NCI-H1092 (cell line): Measurements from ENCODE around the gene BSDC1.

Experiments
- DNase-seq: peaks from one replicate; lab custom pipeline; 2025; lab: John Stamatoyannopoulos, UW

Gene BSDC1

DNA sequence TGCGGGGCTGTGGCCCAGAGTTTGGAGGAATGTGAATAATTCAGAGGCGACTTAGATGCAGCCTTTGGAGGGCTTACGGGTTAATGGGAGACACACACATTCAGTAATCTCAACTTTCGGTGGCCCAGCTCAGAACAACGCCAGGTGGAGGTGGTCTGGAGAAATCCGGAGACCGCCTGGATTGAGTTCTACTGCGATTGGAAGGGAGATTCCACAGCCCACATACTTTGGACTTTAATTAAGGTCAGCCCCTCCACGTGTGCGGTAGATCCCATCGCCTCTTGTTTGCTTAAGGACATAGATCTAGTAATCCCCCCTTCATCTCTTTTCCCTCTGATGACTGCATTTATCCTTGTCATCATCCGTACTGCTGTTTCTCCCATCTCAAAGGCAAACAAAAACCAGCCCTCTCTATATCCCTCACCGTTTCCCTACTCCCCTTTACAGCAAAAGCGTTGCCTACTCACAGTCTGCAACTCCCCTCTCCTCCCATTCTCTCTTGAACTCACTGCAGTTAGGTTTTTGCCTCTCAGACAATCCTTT, 720 bp upstream of the BSDC1 start:
- peak; percentile 33 for DNase-seq

DNA sequence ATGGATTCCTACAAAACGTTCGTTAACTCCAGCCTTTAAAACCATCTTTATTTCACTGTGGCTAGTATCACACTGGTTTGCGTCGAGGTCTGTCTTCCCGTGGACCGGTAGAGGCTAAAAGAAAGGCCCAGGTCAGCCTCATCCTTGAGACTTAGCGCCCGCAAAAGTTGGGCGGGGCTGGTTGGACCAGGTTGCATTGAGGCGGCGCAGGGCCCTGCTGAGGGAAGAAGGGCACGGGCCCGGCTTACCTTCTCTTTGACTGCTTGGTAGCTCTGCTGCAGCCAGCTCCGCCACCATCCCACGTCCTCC, 455 bp downstream of the BSDC1 start:
- no peak for DNase-seq

- no peak for DNase-seq
Measured at GRCh38 chr1:32393136-32393535, 1.1 kb downstream of the BSDC1 start.

- no peak for DNase-seq
Measured at GRCh38 chr1:32392325-32392724, 1.9 kb downstream of the BSDC1 start.

GRCh38 chr1:32390904-32391870, 3.1 kb downstream of the BSDC1 start:
- DNase-seq, result no peak

DNA sequence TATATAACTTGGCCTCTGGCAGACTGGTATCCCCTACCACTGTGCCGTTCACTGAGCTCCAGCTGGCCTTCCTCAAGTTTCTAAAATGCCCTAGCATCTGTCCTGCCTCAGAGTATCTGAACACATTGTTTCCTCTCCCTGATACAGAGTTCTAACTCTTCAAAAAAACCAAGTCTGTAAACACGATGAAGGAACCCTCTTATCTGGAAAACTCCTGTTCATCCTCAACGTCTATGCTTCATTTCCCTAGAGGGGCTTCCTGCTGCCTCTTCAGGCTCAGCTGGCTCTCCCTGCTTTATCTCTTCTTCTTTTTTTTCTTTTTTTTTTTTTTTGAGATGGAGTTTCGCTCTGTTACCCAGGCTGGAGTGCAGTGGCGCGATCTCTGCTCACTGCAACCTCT, 5.6 kb downstream of the BSDC1 start:
- DNase-seq, result no peak

DNA sequence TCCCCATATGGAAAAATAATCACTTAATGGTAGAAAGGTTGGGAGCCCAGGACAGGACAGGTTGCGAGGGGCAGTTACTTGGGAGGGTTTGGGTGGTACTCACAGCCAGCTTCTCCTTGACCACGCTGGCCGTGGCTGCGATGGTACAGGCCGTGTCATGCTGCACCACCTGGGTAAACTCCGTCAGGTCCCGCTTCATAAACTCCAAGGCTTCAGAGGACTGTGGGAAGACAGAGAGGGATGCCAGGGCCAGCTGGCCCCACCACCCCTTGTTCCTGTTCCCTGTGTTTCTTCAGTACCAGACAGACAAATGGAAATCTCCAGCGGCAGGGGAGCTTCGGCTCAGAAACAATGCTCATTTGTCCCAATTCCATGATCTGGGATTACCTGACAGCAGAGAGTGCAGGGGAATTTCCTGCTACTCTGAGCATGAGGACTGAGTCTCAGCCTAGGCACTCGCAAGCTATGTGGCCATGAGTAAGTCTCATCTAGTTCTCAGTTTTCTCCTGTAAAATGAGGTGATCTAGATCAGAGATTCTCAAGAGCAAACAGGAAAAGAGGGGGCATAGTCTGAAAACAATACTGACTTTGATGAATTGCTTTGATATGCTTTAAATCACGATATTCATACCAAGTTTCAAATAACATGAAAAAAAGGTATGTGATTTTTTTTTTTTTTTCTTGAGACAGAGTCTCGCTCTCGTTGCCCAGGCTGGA, 7.4 kb downstream of the BSDC1 start:
- no peak for DNase-seq

DNA sequence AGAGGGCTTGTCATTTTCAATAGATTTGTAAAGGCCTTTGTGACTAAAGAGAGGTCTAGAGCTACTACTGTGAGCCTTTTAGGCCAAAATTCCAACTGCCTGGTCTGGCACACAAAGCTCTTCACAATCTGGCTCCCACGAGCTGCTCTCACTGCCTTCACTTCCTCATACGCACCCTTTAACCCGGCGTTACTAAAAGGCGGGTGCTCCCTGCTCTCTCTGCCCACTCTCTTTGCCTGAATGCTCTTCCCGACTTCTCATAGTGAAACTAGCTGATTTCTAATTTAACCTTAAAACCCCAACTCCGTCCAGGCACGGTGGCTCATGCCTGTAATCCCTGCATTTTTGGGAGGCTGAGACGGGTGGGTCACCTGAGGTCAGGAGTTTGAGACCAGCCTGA, 14.2 kb downstream of the BSDC1 start:
- DNase-seq, result no peak

DNA sequence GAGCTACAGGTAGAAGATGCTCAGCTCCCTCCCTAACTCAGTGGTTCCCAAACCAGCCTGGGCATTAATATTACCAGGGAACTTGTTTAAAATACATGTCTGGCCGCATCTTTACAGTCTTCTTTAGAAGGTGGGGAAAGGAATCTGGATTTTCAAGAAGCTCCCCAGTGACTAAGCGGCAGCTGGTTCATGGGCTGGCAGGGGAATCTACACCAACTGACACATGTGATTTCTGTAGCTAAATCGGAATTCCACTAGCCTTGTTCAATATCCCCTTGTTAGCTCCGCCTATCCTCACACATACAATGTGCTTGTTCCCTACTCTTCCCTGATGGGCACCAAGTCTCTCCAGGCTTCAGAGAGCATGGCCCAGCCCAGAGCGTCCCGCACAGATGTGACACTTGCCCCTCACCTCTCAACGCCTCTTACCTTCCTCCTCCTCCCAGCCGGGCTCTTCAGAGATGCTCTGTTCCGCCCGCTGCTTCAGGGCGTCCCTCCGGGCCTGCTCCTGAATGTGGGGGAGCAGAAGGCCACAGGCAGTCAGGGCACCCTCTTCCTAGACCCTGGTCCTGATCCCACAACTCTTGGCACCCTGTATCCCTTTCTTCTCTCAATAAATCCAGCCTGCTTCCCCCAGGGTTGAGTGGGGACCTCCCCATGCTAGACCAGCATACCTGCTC, 16.6 kb downstream of the BSDC1 start:
- DNase-seq, result no peak

DNA sequence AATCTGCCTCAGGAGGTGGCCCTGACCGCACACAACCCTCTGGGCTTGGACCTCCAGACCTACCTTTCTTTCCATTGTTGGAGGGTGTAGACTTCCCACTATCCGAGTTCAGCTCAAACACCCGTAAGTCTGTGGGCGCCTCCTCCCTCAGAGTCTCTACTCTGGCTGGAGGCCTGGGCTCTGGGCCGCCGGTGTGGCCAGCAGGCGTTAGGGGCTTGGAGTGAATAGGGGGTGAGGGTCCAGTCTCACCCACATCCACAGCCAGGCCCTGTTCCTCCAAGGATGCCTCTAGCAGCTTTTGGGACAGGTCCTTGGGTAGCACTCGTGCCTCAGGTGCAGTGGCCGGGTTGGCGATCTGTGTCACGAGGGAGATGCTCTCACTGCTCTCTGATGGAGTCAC, 18.0 kb downstream of the BSDC1 start:
- no peak for DNase-seq

DNA sequence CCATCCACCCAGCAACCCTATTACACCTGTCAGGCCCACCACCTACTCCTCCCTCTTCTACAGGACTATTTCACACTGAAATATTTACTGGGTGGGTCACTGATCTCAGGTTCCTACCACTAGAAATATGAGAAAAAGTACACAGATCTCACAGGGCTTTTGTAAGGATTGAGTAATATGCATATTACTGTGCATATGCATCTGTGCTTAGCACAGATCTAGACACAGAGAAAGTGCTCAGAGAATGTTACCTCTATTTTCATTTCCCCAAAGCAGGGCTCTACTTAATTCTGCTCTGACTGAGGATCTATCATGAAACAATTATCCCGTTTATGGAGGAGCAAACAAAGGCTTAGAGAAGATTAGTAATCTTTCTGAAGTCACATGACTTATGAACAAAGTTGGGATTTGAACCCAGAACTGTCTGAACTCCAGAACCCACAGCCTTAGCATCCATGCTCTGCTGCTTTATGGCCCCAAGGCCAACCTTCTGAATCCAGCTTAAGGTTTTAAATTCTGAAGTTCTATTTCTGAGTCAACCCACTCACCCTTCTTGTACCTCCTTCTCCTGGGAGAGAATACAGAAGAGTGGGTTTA, 20.1 kb downstream of the BSDC1 start:
- no peak for DNase-seq

DNA sequence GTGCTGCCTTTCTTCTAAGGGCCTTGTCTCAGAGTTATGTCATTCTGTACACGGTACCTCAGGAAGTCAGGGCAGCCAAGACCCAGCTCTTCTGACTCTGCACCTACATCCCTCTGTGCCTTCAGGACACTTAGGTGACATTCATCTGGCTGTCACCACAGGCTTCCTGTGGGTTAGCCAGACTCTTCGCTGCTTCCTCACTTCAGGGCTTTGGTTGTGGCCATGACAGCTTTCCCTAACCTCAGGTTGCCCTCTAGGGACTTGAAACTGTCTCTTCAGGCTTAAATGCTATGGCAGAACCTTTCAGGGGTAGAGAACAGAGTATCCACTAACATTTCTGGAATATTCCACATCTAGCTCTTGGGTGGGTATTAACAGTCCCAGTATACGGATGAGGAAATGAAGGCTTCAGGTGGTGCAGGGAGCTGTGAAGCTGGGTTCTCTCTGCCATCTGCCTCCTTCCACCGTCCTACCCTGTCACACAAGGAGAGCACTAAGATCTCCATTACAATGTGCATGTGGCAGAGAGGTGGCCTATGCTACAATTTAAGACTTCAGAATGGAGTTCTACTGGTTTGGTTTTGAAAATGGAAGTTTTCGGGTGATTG, 22.0 kb downstream of the BSDC1 start:
- no peak for DNase-seq

DNA sequence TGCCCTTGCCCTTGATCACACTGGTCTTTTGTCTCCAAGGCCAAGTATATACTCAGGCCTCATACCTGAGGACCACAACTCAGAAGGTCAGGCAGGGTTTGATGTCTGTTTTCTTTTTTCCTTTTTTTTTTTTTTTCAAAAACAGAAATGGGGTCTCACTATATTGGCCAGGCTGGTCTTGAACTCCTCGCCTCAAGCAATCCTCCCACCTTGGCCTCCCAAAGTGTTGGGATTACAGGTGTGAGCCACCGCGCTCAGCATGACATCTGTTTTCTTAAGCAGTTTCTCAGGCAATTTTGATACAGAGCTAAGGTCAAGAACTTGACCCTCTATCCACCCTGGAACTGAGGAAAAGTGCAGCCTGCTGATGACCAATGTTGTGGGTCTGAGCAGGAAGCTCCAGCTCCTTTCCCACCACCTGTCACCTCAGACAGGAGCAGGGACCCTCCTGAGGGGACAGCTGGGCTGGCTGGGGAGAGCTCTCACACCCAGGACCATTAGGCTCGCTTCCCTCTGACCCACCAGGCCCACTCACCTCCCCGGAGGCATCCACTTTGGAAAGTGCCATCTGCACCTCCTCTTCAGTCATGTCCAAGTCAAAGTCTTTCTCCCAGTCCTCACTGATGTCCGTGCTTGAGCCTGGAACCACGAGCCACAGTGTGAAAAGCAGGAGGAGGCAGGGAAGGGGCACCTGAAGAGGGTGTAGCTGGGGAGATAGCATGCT, 26.2 kb downstream of the BSDC1 start:
- no peak for DNase-seq

DNA sequence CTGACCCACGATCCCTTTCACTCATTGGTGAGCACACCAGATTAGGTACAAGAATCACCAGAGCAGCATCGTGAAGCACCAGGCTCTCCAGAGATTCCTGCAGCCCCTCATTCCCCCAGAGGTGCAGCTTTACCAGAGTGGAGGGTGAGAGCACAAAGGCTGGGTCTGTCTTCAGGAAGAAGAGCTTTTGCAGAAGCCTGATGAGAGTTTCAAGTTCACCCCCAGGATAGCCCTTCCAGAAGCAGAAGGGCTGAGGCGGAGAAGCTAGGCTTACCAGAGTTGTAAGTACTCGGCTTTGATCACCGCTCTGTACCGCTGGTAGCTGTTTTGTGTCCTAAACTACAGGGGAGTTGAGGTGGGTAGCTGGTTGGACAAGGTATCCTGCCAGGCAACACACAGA, 28.8 kb downstream of the BSDC1 start:
- no peak for DNase-seq

GRCh38 chr1:32364836-32365235, 29.4 kb downstream of the BSDC1 start:
- DNase-seq, result no peak

GRCh38 chr1:32363713-32364112, 30.5 kb downstream of the BSDC1 start:
- no peak for DNase-seq

DNA sequence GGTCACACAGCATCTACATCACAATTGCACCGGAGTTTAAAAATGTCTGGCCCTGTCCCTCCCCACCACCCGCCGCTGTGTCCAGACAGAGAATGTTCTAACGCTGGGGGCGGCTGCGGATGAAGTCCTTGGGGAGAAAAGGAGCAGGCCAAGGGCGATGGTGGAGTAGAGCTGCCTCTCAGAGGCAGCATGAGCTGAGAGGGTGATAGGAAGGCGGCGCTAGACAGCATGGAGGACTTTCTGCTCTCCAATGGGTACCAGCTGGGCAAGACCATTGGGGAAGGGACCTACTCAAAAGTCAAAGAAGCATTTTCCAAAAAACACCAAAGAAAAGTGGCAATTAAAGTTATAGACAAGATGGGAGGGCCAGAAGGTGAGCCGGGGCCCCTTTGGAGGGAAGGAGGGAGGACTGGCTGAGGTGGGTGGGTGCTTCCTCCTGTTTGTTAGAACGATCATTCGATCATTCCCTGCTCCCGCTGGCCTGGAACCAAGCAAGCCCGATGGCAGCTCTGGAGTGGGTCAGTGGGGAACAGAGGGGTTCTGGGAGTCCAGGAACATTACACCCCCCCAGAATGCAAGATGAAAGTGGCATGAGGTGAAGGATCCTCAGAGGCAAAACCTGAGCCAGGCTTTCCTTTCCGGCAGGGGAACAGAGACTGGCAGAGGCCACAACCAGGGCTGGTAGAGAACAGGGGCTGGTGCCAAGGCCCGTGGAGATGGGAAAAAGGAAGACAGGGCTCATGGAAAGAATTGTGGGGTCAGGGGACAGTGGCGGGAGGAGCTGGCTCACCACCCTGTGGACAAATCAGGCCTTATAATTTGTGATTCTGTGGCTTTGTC, 31.5 kb downstream of the BSDC1 start, which contains the start of the genes FAM229A and TSSK3:
FAM229A (minus strand) TSS at position 12 of the 840 bp plus-strand sequence. CDS start 394 bp downstream, outside the sequence.
TSSK3 (plus strand) TSS at position 66 of the 840 bp plus-strand sequence; CDS start at position 229, 163 bp downstream.
- DNase-seq, result no peak

GRCh38 chr1:32361674-32362473, 32.4 kb downstream of the BSDC1 start:
- no peak for DNase-seq

DNA sequence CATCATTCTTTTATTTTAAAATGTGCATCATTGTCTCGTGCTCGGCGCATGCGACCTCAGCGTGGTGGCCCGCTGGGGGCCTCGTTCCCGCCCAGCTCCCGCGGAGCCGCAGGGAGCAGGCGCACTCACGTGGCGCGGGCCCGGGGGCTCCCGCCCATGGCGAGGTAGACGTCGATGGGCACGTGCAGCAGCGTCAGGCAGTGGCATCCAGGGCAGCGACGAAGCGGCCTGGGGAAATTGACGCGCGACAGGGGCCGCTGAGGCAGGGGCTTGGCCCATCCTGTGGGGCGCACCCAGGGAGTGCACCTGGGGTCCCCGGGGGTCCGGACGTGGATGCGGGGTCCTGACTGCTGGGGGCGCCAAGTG, 33.0 kb downstream of the BSDC1 start:
- no peak for DNase-seq
